Activated CD8-positive, alpha-beta T cell treated with anti-CD3 and anti-CD28 coated beads for 36 hours (primary cell): ENCODE data around the gene MKNK2. TPM values are rescaled to one million over a fixed set of nuclear protein-coding genes. Genes with fewer than 3 reads are reported as not detected.
A peak's percentile ranks its signal among the peaks of the same experiment; 100 is the strongest.

Experiments used
- ATAC-seq: fragments of 200-7000 bp; cut with Tn5 transposase; one replicate; pipeline ENCODE4 v1.10.0; 2021; ENCODE audit warnings: mild to moderate bottlenecking, moderate library complexity
- CTCF ChIA-PET: fragments of 350-600 bp; sonication (Branson Sonifier 250); formaldehyde crosslinking; loops from one replicate; lab custom pipeline; 2021; ENCODE audit warnings: antibody characterized with exemption; lab: Charles Lee
- POLR2A ChIA-PET: fragments of 350-600 bp; sonication (Branson Sonifier 250); formaldehyde crosslinking; loops from one replicate; lab custom pipeline; 2021; ENCODE audit warnings: antibody characterized with exemption; lab: Charles Lee
- DNase-seq: peaks from one replicate; pipeline ENCODE4 v3.0.0-alpha.2; 2020
- H3K27ac Mint-ChIP-seq: one replicate; pipeline ENCODE4 v1.8.0; 2021; ENCODE audit warnings: mild to moderate bottlenecking, mixed read lengths
- H3K27me3 Mint-ChIP-seq: one replicate; pipeline ENCODE4 v1.8.0; 2021; ENCODE audit warnings: mixed read lengths
- H3K36me3 Mint-ChIP-seq: one replicate; pipeline ENCODE4 v1.8.0; 2021; ENCODE audit warnings: low read depth, mixed read lengths
- H3K4me1 Mint-ChIP-seq: one replicate; pipeline ENCODE4 v1.8.0; 2021; ENCODE audit warnings: low read depth, mixed read lengths
- H3K4me3 Mint-ChIP-seq: one replicate; pipeline ENCODE4 v1.8.0; 2021; ENCODE audit warnings: mild to moderate bottlenecking, moderate library complexity, mixed read lengths
- H3K9me3 Mint-ChIP-seq: one replicate; pipeline ENCODE4 v1.8.0; 2021; ENCODE audit warnings: mixed read lengths
- CTCF ChIP-seq: fragments of 200-600 bp; IDR thresholded peaks from one replicate; pipeline ENCODE4 v1.8.0; 2022; ENCODE audit warnings: antibody characterized with exemption, mild to moderate bottlenecking
- intact Hi-C: fragments of 100-400 bp; cut with micrococcal nuclease; formaldehyde crosslinking; loops from one replicate; pipeline ENCODE4 v1.10.0; 2022
- total RNA-seq, 2 experiments: library from RNA; stranded (reverse); gene quantifications; one replicate each; pipeline ENCODE4 v1.2.3, GENCODE V29; 2021

The MKNK2 gene
- total RNA-seq, 2 experiments from 2014 or later, result 323 to 327 TPM

- Mint-ChIP-seq H3K27me3 (no peaks in the 10 kb centered on the region), H3K9me3 (no peaks in the 10 kb centered on the region), H3K4me1 (peaks cover 3% of the 10 kb centered on the region), H3K36me3 (peaks cover 10% of the 10 kb centered on the region), H3K27ac (no peak overlapping the region), H3K4me3 (no peak overlapping the region)
- no peak for TF ChIP-seq CTCF
- intact Hi-C loops, result no loop called here
- ChIA-PET CTCF (interaction anchor here (1.3 kb wide), 1 partner anchor 54 kb away, joined by 3 read pairs; no protein-coding TSS in a partner anchor), POLR2A (no interaction called here)
- ATAC-seq, result no peak
- DNase-seq, result no peak
These were observed 52.0 kb downstream of the MKNK2 start for GRCh38 chr19:1998712-1999708.

GRCh38 chr19:1997353-1998233, 53.5 kb downstream of the MKNK2 start:
- Mint-ChIP-seq H3K36me3 (peaks cover 7% of the 10 kb centered on the region), H3K4me1 (no peaks in the 10 kb centered on the region), H3K27ac (no peak overlapping the region), H3K27me3 (no peaks in the 10 kb centered on the region), H3K4me3 (no peak overlapping the region), H3K9me3 (no peaks in the 10 kb centered on the region)
- ChIA-PET POLR2A (interaction anchor here (0.6 kb wide), 1 partner anchor 1568 kb away, joined by 3 read pairs; no protein-coding TSS in a partner anchor), CTCF (interaction anchor here (1.2 kb wide), 1 partner anchor 22 kb away, joined by 3 read pairs; no protein-coding TSS in a partner anchor)
- ATAC-seq (no peak), DNase-seq (no peak)
- intact Hi-C loops, result no loop called here
- TF ChIP-seq CTCF, result no peak

- ChIA-PET CTCF (no interaction called here), POLR2A (no interaction called here)
- Mint-ChIP-seq H3K4me1 (no peaks in the 10 kb centered on the region), H3K27me3 (no peaks in the 10 kb centered on the region), H3K27ac (no peak overlapping the region), H3K36me3 (peaks cover 6% of the 10 kb centered on the region), H3K9me3 (no peaks in the 10 kb centered on the region), H3K4me3 (no peak overlapping the region)
- no peak for TF ChIP-seq CTCF
- peak; percentile 53 for ATAC-seq
- peak; percentile 30 for DNase-seq
- intact Hi-C loops, result no loop called here
These were observed 58.2 kb downstream of the MKNK2 start for GRCh38 chr19:1992759-1993260.

GRCh38 chr19:1991018-1991913, 59.8 kb downstream of the MKNK2 start:
- POLR2A ChIA-PET, result interaction anchor here (1.1 to 1.7 kb wide), 3 partner anchors 16 to 82 kb away, joined by 3 to 5 read pairs (median 4); no protein-coding TSS in a partner anchor

More at GRCh38 chr19:1991018-1991913, 59.8 kb downstream of the MKNK2 start:
- Mint-ChIP-seq H3K4me3 (no peak overlapping the region), H3K36me3 (peaks cover 6% of the 10 kb centered on the region), H3K9me3 (no peaks in the 10 kb centered on the region), H3K4me1 (no peaks in the 10 kb centered on the region), H3K27ac (no peak overlapping the region), H3K27me3 (no peaks in the 10 kb centered on the region)
- CTCF ChIA-PET, result no interaction called here
- no peak for TF ChIP-seq CTCF
- DNase-seq (no peak), ATAC-seq (no peak)
- intact Hi-C loops, result no loop called here
